Bronchial epithelial cell (primary cell): Measurements from ENCODE around the gene LONRF2. TPM values are rescaled to one million over a fixed set of nuclear protein-coding genes. Genes with fewer than 3 reads are reported as not detected.
"Not testable (repeated sequence)": the region's sequence is repeated elsewhere in the genome, so short reads cannot be mapped to it uniquely, and the experiment has no call there.

Experiments used
- DNase-seq: peaks from one replicate; pipeline ENCODE4 v3.0.0-alpha.2; 2010; ENCODE audit warnings: low read depth
- FAIRE-seq: peaks from 2 replicates; lab custom pipeline; 2011; peaks lifted over from hg19 to GRCh38; lab: Jason Lieb, UNC
- H3K27me3 ChIP-seq: 2 replicates; pipeline ENCODE4 v1.5.1; 2011; ENCODE audit warnings: low read length; ENCODE audit not compliant: control insufficient read depth, insufficient read depth
- H3K36me3 ChIP-seq: 2 replicates; pipeline ENCODE4 v1.5.1; 2011; ENCODE audit warnings: low read length; ENCODE audit not compliant: control insufficient read depth, insufficient read depth
- H3K4me3 ChIP-seq: 2 replicates; pipeline ENCODE4 v1.5.1; 2011; ENCODE audit warnings: mild to moderate bottlenecking, low read depth, low read length, control low read depth
- total RNA-seq: library from RNA; depleted of rRNA; stranded (reverse); fragments of >200 nt; gene quantifications from 2 replicates; pipeline ENCODE4 v1.2.1, GENCODE V29; 2014
- TF ChIP-seq, protein P1 (sequence below): IDR thresholded peaks from 2 replicates; pipeline ENCODE4 v1.5.1; 2011; ENCODE audit warnings: mild to moderate bottlenecking, moderate library complexity, low read length, control low read depth, inconsistent platforms; ENCODE audit not compliant: insufficient read depth, severe bottlenecking

The LONRF2 gene
- total RNA-seq, 1 donor from 2014 or later, result not detected

DNA sequence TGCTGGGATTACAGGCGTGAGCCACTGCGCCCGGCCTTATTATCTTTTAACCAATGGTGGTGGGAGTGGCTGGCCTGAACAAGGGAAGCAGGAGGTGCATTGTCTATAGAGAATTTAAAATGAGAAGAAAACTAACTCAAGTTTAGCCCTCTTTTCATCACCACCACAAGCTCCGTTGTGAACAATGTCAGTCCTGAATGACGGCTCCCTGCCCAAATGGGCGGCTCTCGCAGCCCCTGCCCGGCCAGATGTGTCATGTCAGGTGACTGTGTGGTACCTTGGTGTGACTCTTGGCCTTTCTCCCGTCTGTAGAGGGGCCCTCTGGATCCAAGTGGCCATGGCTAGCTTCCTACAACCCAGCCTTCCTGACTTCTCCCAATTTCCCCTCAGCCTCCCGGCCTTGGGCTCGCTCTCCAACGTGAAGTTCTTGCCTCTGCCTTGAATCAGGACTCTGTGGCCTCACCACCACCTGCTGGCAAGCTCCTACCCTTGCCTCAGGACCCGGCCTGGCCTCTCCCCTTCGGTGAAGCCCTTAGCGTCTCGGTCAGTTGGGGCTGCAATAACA is 67.6 kb downstream of the LONRF2 start:
- TF ChIP-seq, protein P1, sequence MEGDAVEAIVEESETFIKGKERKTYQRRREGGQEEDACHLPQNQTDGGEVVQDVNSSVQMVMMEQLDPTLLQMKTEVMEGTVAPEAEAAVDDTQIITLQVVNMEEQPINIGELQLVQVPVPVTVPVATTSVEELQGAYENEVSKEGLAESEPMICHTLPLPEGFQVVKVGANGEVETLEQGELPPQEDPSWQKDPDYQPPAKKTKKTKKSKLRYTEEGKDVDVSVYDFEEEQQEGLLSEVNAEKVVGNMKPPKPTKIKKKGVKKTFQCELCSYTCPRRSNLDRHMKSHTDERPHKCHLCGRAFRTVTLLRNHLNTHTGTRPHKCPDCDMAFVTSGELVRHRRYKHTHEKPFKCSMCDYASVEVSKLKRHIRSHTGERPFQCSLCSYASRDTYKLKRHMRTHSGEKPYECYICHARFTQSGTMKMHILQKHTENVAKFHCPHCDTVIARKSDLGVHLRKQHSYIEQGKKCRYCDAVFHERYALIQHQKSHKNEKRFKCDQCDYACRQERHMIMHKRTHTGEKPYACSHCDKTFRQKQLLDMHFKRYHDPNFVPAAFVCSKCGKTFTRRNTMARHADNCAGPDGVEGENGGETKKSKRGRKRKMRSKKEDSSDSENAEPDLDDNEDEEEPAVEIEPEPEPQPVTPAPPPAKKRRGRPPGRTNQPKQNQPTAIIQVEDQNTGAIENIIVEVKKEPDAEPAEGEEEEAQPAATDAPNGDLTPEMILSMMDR, result no peak
- FAIRE-seq, result no peak
- Histone ChIP-seq H3K4me3 (no peak overlapping the region), H3K27me3 (no peaks in the 10 kb centered on the region), H3K36me3 (no peaks in the 10 kb centered on the region)
- no peak for DNase-seq

DNA sequence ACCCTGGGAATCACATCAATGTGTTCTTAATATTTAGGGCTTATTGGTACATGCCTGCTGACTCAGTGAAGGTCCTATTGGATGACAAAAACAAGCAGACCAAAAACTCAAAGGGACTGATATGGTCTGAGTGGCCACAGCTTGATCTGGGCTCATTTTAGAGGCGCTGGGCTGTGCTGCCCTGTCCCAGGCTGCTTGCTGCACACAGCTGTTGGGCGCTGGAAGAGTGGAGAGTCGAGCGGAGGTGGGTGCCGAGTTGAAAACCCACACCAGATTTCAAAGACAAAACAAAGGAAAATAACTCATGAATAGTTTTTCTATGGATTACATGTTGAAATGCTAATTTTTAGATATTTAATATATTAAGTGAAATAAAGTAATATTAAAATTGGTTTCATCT is 68.5 kb downstream of the LONRF2 start:
- TF ChIP-seq, protein P1, result no peak
- no peak for FAIRE-seq
- no peak for DNase-seq
- Histone ChIP-seq H3K4me3 (no peak overlapping the region), H3K36me3 (no peaks in the 10 kb centered on the region), H3K27me3 (no peaks in the 10 kb centered on the region)

DNA sequence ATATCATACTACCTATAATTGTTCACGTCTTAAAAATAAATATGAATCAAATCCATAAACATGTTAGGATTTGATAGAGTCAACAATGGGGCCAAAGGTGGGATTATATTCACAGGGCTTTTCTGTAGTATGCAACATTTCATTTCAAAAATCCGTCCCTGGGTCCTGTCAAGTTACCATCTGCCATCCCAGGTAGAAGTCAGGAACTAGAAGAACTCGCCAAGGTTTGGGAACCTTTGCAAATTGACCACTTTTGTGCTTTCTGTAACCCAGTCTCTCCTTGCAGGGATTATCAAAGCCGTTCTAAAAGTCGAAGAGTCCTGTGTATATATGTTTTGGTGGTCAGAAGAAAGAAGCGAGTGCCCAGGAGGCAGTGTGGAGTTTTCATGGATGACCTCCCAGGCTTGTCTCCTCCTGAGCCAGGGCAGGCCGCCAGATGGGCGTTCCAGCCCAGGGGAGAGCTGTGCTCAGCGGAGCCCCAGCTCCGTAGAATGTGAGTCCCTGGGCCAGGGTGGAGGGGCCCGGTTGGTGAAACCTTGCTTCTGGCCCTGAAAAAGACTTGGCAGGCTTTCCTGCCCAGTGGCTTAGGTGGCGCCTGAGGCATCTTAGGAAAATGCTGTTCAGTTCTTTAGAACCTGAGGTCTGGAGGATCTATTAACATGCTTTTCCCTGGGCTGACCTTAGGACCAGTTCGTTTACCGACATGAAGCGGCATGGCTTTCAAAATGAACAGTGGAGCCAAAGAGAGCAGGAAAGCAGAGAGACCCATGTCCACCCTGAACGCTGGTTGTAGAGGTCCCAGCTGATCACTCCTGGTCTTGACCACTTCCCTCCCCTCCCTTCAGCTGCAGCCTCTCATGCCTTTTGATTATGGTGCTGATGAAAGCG is 69.2 kb downstream of the LONRF2 start:
- Histone ChIP-seq H3K4me3 (no peak overlapping the region), H3K36me3 (no peaks in the 10 kb centered on the region), H3K27me3 (no peaks in the 10 kb centered on the region)
- TF ChIP-seq, protein P1, result no peak
- FAIRE-seq (no peak), DNase-seq (no peak)

DNA sequence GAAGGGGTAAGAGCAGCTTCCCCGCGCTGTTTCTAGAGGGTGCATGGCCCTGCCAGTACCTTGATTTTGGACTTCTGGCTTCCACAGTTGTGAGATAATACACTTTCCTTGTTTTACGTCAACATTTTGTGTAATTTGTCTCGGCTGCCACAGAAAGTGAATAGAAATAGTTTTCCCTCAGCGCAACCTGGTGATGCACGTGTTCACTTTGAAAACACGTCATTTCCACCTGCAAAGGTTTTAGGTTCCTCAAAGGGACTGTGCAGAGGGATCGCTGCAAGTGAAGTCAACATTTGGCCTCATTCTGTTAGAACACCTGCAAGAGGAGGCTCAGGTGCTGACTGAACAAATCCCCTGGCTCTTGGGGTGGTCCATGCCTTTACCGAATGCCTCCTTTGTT is 71.7 kb downstream of the LONRF2 start:
- TF ChIP-seq, protein P1, result no peak
- Histone ChIP-seq H3K4me3 (no peak overlapping the region), H3K27me3 (no peaks in the 10 kb centered on the region), H3K36me3 (no peaks in the 10 kb centered on the region)
- FAIRE-seq, result no peak
- no peak for DNase-seq

DNA sequence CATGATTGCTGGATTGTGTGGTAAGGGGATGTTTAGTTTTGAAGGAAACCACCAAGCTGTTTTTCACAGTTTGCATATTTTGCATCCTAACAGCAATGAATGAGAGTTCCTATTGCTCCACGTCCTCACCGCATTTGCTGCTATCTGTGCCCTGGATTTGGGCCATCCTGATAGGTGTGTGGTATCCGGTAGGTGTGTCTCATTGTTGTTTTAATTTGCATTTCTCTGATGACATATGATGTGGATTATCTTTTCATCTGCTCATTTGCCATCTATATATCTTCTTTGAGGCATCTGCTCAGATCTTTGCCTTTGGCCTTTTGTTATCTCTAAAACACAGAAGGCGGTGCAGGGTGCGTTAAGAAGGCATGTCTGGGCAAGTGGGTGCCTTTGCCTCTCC is 73.3 kb downstream of the LONRF2 start:
- H3K4me3 ChIP-seq, result no peak overlapping the region
- FAIRE-seq, result no peak
- no peaks in the 10 kb centered on the region for H3K36me3 ChIP-seq
- DNase-seq, result no peak
- no peaks in the 10 kb centered on the region for H3K27me3 ChIP-seq
- TF ChIP-seq, protein P1, result no peak

DNA sequence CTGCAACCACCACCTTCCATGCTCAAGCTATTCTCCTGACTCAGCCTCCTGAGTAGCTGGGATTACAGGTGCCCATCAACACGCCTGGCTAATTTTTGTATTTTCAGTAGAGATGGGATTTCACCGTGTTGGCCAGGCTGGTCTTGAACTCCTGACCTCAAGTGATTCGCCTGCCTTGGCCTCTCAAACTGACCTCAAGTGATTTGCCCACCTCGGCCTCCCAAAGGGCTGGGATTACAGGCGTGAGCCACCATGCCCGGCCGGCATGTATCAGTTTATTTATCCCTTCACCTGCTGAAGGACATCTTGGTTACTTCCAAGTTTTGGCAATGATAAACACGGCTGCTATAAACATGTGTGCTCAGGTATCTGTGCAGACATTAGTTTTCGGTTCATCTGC is 73.7 kb downstream of the LONRF2 start:
- not testable (repeated sequence) for DNase-seq, H3K27me3 ChIP-seq, H3K4me3 ChIP-seq, H3K36me3 ChIP-seq, FAIRE-seq
